HG02623 (cell line): ENCODE measurements around the gene IPO11.

Source experiments
- ATAC-seq: cut with Tn5 transposase; IDR thresholded peaks from one replicate; pipeline ENCODE4 v1.9.1; 2021; ENCODE audit warnings: moderate library complexity; ENCODE audit not compliant: unreplicated experiment

IPO11 gene

DNA sequence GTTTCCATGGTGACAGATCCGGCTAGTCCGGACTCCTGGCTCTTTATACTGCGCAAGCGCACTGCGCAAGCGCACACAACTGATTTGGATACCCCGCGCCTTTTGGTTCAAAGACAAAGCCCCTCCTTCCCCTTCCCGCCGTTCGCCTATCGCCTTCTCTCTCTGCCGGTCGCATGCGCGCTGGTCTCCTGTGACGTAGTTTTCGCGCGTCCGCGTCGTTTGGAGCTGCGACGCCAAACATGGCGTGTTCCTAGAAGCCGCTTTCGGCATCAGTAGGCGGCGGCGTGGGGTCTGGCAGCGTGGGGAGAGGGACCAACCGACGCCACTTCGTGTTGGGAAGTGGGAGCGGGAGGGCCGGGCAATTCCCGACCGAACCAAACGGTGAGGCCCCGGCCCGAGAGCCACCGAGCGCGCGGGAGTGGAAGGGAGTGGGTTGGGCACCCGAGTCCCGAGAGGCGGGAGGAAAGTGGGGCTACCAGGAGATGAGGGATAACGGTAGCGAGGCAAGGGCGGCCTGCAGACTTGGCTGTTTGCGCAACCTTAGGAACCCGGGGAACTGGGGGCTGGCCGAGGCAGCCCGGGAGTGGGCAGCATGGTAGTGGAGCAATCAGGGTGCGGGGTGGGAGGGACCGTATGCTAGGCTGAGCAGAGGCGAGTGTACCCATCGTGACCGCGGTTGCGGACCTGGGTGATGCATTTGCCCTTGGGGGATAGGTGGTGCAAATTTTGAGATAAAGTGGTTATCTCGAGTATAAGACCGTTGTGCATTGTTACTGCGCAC, at the start of gene IPO11:
Gene IPO11, plus strand, starts transcription at position 215 of the 781 bp plus-strand sequence. CDS start 24,517 bp downstream, outside the sequence.
- peak; percentile 95 for ATAC-seq

DNA sequence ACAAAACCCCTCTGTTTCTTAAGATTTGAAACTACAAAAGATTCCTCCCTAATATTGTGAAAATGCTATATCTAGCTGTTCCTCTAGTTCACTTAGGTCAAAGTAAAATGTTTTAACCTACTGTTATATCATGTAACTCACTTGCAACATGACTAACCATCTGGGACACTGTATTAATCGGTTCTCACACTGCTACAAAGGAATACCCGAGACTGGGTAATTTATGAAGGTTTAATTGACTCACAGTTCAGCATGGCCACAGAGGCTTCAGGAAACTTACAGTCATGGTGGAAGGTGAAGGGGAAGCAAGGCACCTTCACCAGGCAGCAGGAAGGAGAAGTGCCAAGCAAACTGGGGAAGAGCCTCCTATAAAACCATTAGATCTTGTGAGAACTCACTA, 43.5 kb upstream of the IPO11 start:
- ATAC-seq, result no peak

DNA sequence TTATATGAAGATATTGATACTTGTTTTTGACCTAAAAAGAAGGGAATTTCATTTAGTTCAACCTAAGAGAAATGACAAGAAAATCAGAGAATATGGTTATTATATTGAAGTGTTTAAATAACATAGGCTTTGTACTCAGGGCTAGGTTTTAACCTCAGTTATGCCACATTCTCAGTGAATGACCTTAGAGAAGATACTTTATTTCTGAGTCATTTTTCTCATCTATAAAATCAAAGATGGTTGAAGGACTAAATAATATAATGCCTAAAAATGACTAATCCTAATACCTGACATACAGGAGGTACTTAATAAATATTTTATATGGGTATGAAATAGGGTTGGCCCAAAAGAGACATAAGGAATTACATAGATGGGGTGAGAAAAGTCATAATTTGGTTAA, 41.2 kb upstream of the IPO11 start:
- ATAC-seq, result no peak

DNA sequence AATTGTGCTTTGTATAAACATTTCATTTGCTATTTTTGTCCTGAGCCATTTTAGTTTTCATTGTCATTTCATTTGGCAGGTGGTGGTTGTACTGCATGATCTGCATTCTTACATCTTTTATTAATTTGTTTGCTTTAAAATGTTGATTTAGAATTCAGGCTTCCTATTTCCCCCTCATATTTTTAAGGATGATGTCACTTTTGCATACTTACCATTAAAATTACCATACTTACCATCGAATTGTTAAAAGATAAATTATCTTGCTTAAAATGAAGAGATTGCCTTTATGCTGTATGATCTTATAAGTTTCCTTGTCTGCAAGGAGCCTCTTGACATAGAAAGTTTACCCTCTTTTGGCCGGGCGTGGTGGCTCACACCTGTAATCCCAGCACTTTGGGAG, 40.0 kb upstream of the IPO11 start:
- ATAC-seq, result no peak

DNA sequence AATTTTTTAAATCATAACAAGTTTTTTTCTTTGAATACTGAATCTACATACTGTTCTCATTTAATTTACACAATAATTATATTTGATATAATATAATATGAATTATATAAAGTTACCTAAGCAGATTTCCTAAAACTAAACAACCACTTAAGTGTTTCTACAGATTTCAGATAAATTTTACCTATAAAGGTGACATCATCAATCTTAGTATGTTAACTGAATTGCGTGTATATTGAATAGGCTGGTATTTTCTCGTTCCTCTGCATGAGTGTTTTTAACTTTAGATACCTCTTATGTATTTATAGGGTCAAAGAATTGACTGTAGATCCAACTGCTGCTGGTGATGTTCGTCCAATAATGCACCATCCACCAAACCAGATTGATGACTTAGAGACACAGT, 39.2 kb upstream of the IPO11 start:
- no peak for ATAC-seq

DNA sequence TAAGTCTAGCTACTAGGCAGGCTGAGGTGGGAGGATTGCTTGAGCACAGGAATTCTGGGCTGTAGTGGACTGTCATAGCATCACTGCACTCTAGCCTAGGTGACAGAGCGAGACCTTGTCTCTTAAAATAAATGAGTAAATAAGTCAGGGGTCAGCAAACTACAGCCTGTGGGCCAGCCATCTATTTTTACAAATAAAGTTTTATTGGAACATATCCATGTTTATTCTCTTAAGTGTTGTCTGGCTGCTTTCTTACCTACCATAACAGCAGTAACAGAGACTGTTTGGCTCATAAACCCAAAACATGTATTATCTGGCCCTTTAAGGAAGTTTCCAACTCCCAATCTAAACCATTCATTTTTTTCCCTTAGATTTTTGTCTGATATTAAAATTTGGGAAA, 38.5 kb upstream of the IPO11 start:
- no peak for ATAC-seq

DNA sequence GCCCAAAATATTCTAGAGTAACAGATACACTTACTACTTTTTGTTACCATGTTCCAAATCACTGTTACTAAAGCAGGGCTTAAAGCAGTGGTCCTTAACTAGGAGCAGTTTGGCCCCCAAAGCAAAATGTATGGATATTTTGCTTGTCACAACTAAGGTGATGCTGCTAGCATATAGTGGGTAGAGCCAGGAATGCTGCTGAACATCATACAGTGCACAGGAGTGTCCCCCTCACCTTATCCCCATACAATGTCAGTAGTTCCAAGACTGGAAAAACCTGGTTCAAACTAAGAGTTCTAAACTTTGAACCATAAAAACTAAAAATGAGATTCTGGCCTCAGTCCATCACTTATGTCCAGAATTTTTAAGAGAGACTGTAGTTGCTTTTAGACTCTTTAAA, 36.9 kb upstream of the IPO11 start:
- ATAC-seq, result no peak

DNA sequence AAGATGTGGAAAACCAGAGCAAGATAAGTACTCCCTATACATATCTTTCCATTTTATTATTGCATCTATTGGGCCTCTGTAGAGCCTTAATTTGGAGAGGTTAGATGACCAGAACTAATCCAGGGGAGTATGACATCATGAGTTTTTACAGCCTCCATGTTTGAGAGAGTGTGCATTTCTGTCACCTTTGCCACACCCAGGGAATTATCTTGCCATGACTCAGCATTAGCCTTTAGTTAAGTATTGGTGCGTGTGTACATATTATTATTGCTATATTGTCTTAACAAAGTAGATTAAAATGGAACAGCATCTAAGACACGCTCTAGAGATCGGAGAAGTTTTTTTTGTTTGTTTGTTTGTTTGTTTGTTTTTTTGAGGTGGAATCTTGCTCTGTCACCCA, 36.5 kb upstream of the IPO11 start:
- no peak for ATAC-seq

DNA sequence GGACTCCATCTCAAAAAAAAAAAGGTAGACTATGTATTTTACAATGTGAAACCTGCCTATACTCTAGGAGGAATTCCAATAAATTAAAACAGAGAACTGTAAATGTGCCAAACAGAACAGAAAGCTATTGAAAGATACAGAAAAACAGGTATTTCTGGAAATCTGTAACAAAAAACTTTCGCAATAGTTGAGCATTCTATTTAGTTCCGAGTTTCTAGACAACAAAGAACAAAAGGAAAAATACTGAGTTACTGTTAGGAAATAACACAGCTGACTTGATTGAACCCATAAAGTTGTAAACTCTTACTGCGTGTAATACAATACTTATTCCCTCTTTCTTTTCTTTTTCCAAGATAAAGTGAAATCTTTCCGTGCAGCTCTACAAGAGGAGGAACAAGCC, 27.4 kb upstream of the IPO11 start:
- ATAC-seq, result no peak

DNA sequence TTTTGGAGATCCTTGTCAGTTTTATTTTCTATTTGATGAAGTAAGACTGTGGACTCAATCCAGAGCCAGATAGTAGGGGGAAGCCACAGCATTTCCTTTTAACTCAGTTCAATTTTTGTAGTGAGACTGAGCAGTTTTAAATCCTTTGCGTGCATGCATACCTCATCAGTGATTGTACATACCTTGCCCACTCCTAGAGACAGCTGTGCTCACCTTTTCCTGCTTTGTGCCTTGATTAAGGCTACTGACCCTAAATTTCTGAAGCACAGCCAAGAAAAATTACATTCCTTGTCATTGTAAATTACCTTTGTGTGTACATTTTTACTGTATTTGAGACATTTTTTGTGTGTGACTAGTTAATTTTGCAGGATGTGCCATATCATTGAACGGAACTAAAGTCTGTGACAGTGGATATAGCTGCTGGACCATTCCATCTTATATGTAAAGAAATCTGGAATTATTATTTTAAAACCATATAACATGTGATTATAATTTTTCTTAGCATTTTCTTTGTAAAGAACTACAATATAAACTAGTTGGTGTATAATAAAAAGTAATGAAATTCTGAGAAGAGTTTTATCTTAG, 26.7 kb upstream of the IPO11 start:
- ATAC-seq, result no peak

DNA sequence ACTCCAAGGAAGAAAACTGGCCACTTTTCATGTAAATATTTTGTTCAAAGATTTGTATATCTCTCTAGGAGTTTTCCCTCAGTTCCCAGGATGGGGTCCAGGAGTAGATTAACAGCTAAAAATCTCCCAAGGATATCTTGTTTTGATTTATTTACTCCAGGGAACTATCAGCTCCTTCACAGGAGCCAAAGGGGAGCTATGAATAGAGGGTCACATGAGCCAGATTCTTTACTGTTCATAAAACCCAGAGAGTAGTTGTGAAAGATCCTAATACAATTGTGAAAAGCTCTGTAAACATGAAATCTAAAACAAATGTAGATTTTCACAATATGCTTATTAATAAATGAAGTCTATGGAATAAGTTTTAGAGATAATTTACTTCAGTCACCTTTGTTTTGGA, 25.7 kb upstream of the IPO11 start:
- ATAC-seq, result no peak

DNA sequence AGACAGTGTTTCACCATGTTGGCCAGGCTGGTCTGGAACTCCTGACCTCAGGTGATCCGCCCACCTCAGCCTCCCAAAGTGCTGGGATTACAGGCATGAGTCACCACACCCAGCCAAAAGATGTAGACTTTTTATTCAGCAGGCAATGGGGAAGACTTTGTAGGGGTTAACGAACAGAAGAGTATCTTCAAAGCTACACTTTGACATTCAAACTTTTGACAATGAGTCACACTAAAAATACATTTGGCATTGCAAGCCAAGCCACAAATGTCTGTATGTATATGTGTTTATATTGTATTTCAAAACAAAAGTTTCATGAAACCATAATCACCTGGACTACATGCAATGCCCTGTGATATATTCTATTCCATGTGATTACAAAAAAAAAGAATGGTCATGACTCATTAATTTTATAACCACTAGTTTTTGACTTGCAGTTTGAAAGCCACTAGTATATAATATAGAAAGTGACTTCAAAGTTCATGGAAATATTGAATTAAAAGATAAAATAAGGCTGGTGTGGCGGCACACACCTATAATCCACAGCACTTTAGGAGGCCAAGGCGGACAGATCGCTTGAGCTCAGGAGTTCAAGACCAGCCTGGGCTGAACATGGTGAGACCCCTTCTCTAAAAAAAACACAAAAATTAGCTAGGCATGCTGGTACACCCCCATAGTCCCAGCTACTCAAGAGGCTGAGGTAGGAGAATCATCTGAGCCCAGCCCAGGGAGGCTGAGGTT, 17.2 kb upstream of the IPO11 start:
- ATAC-seq, result no peak

DNA sequence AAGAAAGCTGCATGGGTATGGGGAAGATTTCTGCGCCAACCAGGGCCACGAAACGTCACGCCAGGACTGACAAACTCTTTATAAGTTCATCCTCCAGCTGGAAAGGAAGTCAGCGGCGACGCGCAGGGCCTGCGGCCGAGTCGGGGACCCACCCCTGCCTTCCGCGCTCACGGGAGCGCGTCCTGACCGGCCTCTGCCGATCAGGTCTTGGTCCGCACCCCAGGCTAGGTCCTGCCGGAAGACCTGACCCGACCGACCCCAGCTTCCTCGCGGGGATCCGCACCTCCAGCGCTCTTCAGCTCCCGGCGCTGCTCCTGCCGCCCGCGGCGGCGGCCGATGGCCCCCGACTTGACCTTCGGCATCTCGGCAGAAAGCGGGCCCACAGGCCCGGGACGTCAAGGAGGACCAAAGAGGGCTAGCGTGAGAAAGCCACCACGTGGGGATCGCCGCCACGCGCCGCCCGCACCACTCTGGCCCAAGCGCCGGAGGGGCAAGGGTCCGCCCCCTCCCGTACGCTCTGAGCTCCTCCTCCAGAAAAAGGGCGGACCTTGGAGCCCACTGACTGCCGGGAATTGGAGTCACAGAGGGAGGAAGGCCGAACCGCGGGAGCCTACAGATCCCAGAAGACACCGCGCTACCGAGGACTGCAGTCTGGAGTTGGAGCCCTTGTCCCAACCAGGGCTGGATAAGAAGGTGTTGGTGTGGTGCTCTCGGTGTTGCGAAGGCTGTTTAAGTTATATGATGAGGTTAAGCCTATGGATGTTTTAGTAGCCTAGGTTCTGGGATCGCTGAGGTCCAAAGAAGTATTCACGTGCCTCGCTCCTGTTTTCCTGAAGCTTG, 8.9 kb upstream of the IPO11 start, which contains the start of gene DIMT1:
Gene DIMT1, minus strand, starts transcription at position 495 of the 840 bp plus-strand sequence. Its CDS starts 133 bp downstream, at position 362.
- ATAC-seq, result peak; percentile 96

DNA sequence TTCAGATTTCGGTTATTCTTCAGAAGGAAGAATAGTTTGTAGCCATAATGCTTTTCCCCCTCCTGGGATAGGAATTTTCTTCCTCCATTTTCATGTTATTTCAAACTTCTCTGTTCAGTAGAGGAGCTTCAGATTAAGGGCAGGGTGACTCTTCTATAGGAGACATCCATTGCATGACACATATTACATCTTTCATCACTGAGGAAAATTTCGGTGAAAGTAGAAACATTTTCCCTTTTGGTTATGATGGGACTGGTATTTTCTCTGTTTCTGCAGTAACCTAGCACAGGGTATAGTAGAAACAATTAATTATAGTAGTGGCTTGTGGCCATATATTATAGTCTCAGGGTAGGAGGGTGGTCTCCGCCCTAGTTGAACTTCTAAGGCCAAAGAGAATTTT, 1.1 kb downstream of the IPO11 start:
- no peak for ATAC-seq

DNA sequence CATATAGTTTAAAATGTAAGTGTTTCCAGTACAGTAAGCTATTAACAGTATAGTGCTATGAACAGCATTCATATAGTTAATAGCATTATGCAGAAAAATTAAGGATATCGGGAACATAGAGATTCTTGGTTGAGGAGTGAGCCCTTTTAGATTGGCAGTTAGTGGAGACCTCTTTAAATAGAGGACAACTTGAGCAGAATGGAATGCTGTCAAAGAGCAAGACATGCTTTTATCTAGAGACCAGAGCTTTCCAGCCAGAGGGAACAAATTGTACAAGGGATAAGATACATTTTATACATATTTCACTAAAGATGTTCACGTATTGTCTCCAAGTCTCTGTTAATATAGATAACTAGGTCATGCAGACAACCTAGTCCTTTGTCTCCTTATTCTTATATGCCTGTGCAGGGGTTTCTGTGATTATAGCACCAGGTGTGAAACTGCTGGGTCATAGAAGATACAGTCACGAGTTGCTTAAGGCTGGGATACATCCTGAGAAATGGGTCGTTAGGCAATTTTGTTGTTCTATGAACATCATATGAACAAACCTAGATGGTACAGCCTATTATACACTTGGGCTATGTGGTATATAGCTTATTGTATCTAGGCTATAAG, 6.0 kb downstream of the IPO11 start:
- no peak for ATAC-seq

DNA sequence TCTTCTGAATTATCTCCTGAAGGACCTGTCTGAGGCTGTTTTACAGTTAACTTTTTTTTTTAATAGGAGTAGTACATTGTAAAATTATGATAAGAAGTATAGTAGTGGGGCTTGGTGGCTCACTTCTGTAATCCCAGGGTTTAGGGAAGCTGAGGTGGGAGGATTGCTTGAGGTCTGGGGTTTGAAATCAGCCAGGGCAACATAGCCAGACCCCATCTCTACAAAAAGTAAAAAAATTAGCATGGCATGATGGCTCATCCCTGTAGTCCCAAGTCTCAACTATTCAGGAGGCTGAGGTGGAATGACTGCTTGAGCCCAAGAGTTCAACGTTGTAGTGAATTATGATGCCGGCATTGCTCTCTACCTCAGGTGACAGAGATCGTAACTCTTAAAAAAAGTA, 7.0 kb downstream of the IPO11 start:
- ATAC-seq, result no peak

DNA sequence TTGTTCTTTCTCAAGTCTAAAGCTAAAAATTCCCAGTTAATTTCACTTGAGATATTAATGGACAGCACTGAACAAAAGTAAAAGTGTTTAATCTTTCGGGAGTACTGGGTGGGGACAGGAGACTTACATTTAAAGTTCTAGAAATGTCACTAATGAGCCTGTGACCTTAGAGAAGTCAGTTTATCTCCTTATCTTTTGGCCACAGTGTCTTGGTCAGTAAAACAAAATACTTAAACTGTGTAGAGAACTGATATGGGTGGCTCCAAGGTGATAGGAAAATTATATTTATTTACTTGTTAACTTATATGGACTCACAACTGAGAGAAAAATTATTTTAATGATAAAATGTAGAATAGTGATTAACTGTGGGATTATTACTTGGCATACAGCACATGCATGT, 8.9 kb downstream of the IPO11 start:
- no peak for ATAC-seq

DNA sequence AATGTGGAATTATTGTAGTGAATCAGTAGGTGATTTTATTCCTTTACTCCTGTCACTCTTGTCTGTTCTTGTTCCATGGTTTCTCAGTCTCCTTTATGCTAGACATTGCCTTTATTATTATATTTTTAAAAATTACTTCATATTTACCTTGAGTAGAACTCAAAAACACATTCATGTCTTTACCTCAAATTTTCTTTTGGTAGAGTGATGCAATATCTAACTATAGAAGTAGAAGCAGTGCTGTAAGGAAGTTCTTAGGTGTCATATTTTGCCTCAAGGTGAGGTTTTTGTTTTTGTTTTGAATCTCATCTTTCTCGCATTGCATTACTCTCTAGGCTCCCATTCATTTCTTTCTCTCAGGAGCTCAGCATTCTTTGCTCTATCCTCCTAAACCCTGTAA, 12.2 kb downstream of the IPO11 start:
- no peak for ATAC-seq

DNA sequence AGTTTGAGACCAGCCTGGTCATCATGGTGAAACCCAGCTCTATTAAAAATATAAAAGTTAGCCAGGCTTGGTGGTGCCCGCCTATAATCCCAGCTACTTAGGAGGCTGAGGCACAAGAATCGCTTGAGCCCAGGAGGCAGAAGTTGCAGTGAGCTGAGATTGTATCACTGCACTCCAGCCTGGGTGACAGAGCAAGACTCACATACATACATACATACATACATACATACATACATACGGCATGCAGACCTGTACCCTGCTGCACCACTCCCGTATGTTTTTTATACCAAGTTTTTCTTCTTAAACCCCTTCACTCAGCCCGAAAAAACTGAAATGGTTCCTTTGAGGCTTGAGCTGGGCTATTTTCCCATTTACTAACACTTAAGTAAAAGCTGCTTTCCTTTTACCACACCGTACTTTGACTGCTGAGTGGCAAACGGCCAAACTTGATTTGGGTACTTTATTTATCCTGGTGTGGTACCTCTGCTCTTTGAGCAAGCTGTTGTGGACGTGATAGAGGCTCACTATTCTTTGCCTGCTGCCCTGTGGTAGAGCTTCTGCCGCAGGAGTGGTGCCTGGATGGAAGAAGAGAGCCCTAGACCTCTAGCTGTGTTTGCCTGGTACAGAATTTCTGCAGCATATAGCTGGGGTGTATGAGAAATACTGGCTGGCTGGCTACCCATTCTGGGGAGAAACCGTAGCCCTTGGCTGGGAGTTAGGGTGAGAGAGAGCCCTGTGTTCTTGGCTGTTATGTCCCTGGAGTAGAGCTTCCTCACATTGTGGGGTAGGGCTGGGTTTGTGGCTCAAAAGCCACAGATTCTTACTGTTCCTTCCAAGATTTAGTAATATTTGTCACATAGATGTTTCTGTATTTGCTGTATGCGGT, 19.4 kb downstream of the IPO11 start:
- ATAC-seq, result no peak

DNA sequence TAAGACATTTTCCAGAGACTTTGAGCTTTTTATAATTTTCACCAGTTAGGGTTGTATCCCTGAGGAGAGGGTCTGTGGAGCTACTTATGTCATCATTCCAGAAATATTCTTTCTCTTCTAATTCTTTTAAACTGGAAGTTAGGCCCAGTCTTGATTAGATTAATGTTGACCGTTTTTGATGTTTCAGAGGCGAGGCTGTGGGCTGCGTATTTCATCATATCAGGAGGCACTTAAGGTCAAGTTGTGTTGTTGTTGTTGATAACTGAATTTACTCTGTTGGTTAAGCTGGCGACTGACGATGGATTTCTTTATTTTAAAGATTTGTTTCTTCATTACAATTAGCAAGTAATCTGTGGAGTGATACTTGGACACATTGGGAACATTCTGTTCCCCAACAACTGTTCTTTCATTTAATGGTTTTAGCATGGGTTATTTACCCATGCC, 20.1 kb downstream of the IPO11 start:
- no peak for ATAC-seq
